ENCODE data around the gene SPEF2. TPM values are rescaled to one million over a fixed set of nuclear protein-coding genes. Genes with fewer than 3 reads are reported as not detected.

The SPEF2 gene
- total and polyA plus RNA-seq, 9 of the 15 experiments (the other 6 are each of a cell fraction or from before 2014, with no cell fraction given), result 0.11 to 0.62 (median 0.20) TPM; not detected in 2

DNA sequence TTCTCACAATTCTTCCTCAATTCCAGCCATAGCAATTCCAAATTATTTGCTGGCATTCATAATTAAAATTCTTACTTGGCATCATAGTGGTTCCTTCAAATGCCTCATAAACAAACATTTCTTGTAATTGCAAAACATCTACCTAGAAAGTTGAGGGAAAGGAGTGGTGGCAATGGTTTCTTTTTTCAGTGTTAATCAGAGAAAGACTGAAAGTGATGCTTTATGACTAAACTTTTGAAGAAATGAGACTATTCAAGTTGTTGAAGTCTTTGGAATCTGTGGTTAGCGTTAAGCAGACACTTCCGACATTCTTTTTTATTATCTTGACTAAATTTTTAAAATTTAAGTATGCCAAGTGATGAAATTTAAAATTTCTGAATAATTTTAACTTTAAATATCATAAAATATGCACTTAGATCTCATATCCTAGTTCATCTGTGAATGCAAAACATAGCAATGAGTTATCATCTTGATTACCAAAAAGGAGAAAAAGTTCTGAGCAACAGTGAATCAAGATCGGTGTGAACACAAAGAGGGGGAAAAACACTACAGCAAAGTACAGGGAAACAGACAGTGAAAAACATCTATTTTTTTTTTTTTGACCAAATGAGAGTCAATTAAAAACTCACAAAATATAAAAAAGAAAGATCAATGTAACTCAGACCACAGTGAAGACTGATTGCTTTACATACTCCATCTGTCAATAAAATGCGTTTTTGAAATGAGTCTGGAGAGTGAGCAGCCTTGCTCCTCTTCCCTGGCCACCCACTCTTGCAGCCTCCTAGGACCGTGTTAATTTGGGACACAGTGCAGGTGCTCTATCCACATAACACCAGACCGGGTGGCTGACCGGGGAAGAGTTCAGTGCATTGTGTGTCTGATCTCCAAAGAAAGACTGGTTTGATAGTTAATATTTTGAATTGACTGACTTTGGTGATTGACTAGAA, 218.4 kb downstream of the SPEF2 start:
- H3K4me3 ChIP-seq, result no peak overlapping the region
- no peak overlapping the region for H3K9ac ChIP-seq (ENCODE audit: insufficient read depth in 1 of 2, low read depth in 2 of 2, low read length in 2 of 2)
- no peaks in the 10 kb centered on the region for H3K36me3 ChIP-seq (ENCODE audit: control insufficient read depth, insufficient read depth, low read length)
- DNase-seq (ENCODE audit: extremely low read depth in 1 of 4, low spot score in 3 of 4), result no peak
- no TSS peak for BruUV-seq (replicated peaks)
- in situ Hi-C loops (cut with MboI) (no loop called here), intact Hi-C loops (cut with micrococcal nuclease) (no loop called here)
- H3K27me3 ChIP-seq (ENCODE audit: control insufficient read depth in 2 of 2, insufficient read depth in 2 of 2, low read length in 2 of 2), result no peaks in the 10 kb centered on the region
- no peak for ATAC-seq
- H2AFZ ChIP-seq (ENCODE audit: low read depth, low read length), result no peak overlapping the region
- ChIA-PET POLR2A (no interaction called here), CTCF (ENCODE audit: low intra/inter-chr PET ratio) (no interaction called here)
- no peak overlapping the region for H3K4me2 ChIP-seq (ENCODE audit: insufficient read depth, low read length)
- no peaks in the 10 kb centered on the region for H3K4me1 ChIP-seq (replicated peaks in 1 of 2; ENCODE audit: control insufficient read depth in 2 of 2, insufficient read depth in 2 of 2, low read length in 2 of 2)
- WGBS (ENCODE audit: insufficient coverage, low coverage, missing lambda C conversion rate), result 0% methylated on average over 7 of the region's 7 CpGs
- H3K9me1 ChIP-seq (ENCODE audit: control insufficient read depth, insufficient read depth, low read length), result no peaks in the 10 kb centered on the region
- H4K20me1 ChIP-seq (replicated peaks; ENCODE audit: control insufficient read depth, insufficient read depth, low read length), result no peaks in the 10 kb centered on the region
- no peak for FAIRE-seq
- H3K9me3 ChIP-seq (replicated peaks; ENCODE audit: control insufficient read depth, insufficient read depth, low read depth, low read length), result no peaks in the 10 kb centered on the region
- H3K79me2 ChIP-seq (ENCODE audit: control insufficient read depth, insufficient read depth, low read length), result no peaks in the 10 kb centered on the region
- no peak overlapping the region for H3K27ac ChIP-seq (ENCODE audit: extremely low read depth, low read depth, low read length)
- no peak for TF ChIP-seq WHSC1 (IDR thresholded peaks at IDR 0.05; ENCODE audit: low read length)
- no peak for TF ChIP-seq MTA1 (IDR thresholded peaks at IDR 0.05; ENCODE audit: borderline replicate concordance)
- TF ChIP-seq ZNF77 (CRISPR knock-in tag; IDR thresholded peaks at IDR 0.05), result no peak
- no peak for TF ChIP-seq NFIX (CRISPR knock-in tag; IDR thresholded peaks at IDR 0.05; ENCODE audit: low read depth)
- no peak for TF ChIP-seq MAZ (CRISPR knock-in tag; conservative IDR thresholded peaks at IDR 0.05 in 1 of 2, IDR thresholded peaks at IDR 0.05 in 1 of 2)
- TF ChIP-seq, protein P1, sequence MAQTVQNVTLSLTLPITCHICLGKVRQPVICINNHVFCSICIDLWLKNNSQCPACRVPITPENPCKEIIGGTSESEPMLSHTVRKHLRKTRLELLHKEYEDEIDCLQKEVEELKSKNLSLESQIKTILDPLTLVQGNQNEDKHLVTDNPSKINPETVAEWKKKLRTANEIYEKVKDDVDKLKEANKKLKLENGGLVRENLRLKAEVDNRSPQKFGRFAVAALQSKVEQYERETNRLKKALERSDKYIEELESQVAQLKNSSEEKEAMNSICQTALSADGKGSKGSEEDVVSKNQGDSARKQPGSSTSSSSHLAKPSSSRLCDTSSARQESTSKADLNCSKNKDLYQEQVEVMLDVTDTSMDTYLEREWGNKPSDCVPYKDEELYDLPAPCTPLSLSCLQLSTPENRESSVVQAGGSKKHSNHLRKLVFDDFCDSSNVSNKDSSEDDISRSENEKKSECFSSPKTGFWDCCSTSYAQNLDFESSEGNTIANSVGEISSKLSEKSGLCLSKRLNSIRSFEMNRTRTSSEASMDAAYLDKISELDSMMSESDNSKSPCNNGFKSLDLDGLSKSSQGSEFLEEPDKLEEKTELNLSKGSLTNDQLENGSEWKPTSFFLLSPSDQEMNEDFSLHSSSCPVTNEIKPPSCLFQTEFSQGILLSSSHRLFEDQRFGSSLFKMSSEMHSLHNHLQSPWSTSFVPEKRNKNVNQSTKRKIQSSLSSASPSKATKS (CRISPR knock-in tag; IDR thresholded peaks at IDR 0.05), result no peak
- no peak for TF ChIP-seq BRCA1 (IDR thresholded peaks at IDR 0.05)
- no peak for TF ChIP-seq BRCA1 (CRISPR knock-in tag; IDR thresholded peaks at IDR 0.05)
- TF ChIP-seq HDAC8 (tag; IDR thresholded peaks at IDR 0.05), result no peak
- TF ChIP-seq, protein P2, sequence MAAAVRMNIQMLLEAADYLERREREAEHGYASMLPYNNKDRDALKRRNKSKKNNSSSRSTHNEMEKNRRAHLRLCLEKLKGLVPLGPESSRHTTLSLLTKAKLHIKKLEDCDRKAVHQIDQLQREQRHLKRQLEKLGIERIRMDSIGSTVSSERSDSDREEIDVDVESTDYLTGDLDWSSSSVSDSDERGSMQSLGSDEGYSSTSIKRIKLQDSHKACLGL (CRISPR knock-in tag; IDR thresholded peaks at IDR 0.05; ENCODE audit: borderline replicate concordance, poor library complexity, severe bottlenecking), result no peak
- no peak for TF ChIP-seq SNIP1 (IDR thresholded peaks at IDR 0.05; ENCODE audit: low read depth)
- no peak for TF ChIP-seq NFXL1 (CRISPR knock-in tag; IDR thresholded peaks at IDR 0.05)
- no peak for TF ChIP-seq ZNF764 (CRISPR knock-in tag; IDR thresholded peaks at IDR 0.05; ENCODE audit: low read depth)
- TF ChIP-seq, protein P3, sequence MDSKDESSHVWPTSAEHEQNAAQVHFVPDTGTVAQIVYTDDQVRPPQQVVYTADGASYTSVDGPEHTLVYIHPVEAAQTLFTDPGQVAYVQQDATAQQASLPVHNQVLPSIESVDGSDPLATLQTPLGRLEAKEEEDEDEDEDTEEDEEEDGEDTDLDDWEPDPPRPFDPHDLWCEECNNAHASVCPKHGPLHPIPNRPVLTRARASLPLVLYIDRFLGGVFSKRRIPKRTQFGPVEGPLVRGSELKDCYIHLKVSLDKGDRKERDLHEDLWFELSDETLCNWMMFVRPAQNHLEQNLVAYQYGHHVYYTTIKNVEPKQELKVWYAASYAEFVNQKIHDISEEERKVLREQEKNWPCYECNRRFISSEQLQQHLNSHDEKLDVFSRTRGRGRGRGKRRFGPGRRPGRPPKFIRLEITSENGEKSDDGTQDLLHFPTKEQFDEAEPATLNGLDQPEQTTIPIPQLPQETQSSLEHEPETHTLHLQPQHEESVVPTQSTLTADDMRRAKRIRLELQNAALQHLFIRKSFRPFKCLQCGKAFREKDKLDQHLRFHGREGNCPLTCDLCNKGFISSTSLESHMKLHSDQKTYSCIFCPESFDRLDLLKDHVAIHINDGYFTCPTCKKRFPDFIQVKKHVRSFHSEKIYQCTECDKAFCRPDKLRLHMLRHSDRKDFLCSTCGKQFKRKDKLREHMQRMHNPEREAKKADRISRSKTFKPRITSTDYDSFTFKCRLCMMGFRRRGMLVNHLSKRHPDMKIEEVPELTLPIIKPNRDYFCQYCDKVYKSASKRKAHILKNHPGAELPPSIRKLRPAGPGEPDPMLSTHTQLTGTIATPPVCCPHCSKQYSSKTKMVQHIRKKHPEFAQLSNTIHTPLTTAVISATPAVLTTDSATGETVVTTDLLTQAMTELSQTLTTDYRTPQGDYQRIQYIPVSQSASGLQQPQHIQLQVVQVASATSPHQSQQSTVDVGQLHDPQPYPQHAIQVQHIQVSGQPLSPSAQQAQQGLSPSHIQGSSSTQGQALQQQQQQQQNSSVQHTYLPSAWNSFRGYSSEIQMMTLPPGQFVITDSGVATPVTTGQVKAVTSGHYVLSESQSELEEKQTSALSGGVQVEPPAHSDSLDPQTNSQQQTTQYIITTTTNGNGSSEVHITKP (IDR thresholded peaks at IDR 0.05; ENCODE audit: partially characterized antibody), result no peak
- no peak for TF ChIP-seq PHF21A (IDR thresholded peaks at IDR 0.05; ENCODE audit: borderline replicate concordance, low read depth)
